ENCODE results near the gene KCP. TPM values are rescaled to one million over a fixed set of nuclear protein-coding genes. Genes with fewer than 3 reads are reported as not detected.
"Not testable (repeated sequence)": the region's sequence is repeated elsewhere in the genome, so short reads cannot be mapped to it uniquely, and the experiment has no call there.

KCP gene
- total and polyA plus RNA-seq, 8 donors = 0.08 to 0.95 (median 0.35) TPM

DNA sequence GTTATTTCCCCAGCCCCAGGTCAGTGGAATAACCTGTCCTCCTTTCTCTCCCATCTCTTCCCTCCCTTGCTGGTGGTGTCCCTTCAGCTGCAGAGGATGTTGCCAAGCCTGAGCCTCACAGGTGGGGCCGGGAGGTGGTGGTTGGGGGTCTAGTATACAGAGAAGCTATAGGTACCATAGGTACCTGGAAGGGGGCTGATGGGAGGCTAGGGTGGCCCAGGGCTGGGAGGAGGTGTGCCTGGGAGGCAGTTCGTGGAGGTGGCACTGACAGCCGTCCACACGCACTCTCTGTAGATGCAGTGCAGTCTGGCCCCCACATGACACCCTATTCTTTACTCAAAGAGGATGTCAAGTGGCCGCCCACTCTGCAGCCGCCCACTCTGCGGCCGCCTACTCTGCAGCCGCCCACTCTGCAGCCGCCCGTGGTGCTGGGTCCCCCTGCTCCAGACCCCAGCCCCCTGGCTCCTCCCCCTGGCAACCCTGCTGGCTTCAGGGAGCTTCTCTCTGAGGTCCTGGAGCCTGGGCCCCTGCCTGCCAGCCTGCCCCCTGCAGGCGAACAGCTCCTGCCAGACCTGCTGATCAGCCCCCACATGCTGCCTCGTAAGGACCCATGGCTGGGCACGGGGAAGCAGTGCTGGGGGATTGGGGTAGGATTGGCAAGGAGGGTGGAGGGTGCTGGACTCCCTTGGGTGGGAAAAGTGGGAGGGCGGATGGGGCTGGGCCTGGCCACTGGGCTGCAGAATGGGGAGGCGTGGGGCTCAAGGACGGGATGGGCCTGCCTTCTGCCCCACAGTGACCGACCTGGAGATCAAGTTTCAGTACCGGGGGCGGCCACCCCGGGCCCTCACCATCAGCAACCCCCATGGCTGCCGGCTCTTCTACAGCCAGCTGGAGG lies 36.7 kb upstream of the KCP start:
- H3K4me3 ChIP-seq = no peak overlapping the region
- H3K9me3 ChIP-seq = no peaks in the 10 kb centered on the region
- intact Hi-C loops (cut with DNase I) = no loop called here
- ATAC-seq (no peak), DNase-seq (peak in 2 of 6 donors; percentile 51 to 68), FAIRE-seq (no peak)
- H3K27me3 ChIP-seq = no peaks in the 10 kb centered on the region
- H3K4me1 ChIP-seq = no peaks in the 10 kb centered on the region
- 90 to 94% methylated on average over 16 to 22 of the region's 22 CpGs for WGBS, 2 donors
- H3K36me3 ChIP-seq = peaks cover 0 to 4% (median 0%) of the 10 kb centered on the region in 3 donors
- TF ChIP-seq, protein P1, sequence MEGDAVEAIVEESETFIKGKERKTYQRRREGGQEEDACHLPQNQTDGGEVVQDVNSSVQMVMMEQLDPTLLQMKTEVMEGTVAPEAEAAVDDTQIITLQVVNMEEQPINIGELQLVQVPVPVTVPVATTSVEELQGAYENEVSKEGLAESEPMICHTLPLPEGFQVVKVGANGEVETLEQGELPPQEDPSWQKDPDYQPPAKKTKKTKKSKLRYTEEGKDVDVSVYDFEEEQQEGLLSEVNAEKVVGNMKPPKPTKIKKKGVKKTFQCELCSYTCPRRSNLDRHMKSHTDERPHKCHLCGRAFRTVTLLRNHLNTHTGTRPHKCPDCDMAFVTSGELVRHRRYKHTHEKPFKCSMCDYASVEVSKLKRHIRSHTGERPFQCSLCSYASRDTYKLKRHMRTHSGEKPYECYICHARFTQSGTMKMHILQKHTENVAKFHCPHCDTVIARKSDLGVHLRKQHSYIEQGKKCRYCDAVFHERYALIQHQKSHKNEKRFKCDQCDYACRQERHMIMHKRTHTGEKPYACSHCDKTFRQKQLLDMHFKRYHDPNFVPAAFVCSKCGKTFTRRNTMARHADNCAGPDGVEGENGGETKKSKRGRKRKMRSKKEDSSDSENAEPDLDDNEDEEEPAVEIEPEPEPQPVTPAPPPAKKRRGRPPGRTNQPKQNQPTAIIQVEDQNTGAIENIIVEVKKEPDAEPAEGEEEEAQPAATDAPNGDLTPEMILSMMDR (IDR thresholded peaks at IDR 0.05) = no peak
- H3K27ac ChIP-seq = no peak overlapping the region

DNA sequence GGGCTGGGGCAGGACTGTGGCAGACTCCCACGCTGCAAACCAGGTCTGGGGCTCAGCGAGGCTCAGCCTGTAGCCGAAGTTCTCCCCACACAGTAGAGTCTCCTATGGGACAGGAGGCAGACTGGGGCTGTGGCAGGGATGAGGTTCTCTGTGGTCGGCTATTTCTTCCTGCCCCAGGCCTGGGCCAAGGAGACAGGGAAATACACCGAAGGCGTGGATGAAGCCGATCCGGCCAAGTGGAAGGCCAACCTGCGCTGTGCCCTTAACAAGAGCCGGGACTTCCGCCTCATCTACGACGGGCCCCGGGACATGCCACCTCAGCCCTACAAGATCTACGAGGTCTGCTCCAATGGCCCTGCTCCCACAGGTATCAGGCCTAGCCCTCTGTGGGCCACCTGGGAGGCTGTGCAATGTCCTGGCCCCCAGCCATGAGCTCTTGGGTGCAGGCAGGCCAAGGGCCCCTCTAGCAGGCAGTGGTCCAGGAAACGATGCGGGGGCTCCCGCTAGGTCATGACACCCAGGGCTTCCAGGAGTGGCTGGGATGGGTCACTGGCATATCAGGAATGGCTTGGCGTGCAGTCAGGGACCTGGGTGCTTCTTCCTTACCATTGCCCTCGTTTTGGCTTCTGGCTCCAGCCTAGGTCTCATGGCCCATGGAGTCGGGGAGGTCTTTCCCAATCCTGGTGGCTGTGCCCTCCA lies 35.3 kb upstream of the KCP start:
- Histone ChIP-seq H3K9me3 (no peaks in the 10 kb centered on the region), H3K27me3 (no peaks in the 10 kb centered on the region), H3K36me3 (peaks cover 0 to 4% (median 0%) of the 10 kb centered on the region in 3 donors), H3K4me1 (no peaks in the 10 kb centered on the region), H3K27ac (no peak overlapping the region), H3K4me3 (no peak overlapping the region)
- FAIRE-seq = no peak
- TF ChIP-seq, protein P1 (IDR thresholded peaks at IDR 0.05) = no peak
- ATAC-seq = no peak
- 87 to 91% methylated on average over 21 of the region's 21 CpGs for WGBS, 2 donors
- DNase-seq = peak in 1 of 6 donors; percentile 68
- intact Hi-C loops (cut with DNase I) = no loop called here

DNA sequence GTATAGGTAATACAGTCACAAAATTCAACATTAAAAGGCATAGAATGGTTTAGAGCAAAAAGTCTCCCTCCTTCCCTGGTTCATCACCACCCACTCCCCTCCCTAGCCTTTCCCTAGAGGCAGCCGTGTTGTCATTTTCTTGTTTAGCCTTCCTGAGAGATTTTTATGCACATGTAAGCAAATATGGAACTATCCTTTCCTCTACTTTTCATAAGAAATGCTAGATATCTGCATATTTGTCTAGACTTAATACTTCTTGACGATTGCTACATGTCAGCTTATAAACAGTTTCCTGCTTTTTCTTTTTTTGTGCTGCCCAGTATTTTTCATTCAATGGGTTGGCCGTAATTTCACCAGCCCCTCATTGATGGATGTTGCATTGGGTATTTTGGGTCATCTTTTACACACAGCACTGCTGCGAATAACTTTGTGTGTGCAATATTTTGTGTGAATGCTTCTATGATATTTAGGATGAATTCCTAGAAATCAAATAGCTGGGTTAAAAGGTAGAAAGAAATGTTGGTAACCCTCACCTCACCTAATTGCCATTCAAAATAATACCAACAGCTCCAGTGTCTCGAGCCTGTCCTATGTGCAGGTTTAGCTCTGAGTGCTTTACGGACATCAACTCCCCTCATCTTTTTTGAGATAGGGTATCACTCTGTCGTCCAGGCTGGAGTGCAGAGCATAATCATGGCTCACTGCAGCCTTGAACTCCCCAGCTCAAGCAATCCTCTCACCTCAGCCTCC lies 34.2 kb upstream of the KCP start:
- intact Hi-C loops (cut with DNase I) = no loop called here
- ATAC-seq (no peak), FAIRE-seq (no peak), DNase-seq (no peak)
- no peak overlapping the region for H3K27ac ChIP-seq
- WGBS, 2 donors = 75 to 86% methylated on average over 7 of the region's 7 CpGs
- no peaks in the 10 kb centered on the region for H3K27me3 ChIP-seq
- TF ChIP-seq, protein P1 (IDR thresholded peaks at IDR 0.05) = no peak
- H3K36me3 ChIP-seq = peaks cover 0 to 4% (median 0%) of the 10 kb centered on the region in 3 donors
- no peaks in the 10 kb centered on the region for H3K9me3 ChIP-seq
- H3K4me1 ChIP-seq = no peaks in the 10 kb centered on the region
- H3K4me3 ChIP-seq = no peak overlapping the region

DNA sequence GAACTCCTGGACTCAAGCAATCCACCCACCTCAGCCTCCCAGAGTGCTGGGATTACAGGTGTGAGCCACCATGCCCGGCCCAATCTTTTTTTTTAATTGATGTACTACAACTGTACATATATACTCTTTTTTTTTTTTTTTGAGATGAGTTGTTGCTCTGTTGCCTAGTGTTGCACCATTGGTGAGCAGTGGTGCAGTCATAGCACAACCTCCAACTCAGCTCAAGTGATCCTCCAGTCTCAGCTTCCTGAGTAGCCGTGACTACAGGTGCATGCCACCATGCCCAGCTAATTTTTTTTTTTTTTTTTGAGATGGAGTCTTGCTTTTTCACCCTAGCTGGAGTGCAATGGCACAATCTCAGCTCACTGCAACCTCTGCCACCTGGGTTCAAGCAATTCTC lies 32.7 kb upstream of the KCP start:
- intact Hi-C loops (cut with DNase I); H3K27ac ChIP-seq; H3K36me3 ChIP-seq; H3K27me3 ChIP-seq; H3K9me3 ChIP-seq; FAIRE-seq; H3K4me1 ChIP-seq; ATAC-seq; DNase-seq; H3K4me3 ChIP-seq: not testable (repeated sequence)
- 96 to 97% methylated on average over 2 of the region's 2 CpGs for WGBS, 2 donors

DNA sequence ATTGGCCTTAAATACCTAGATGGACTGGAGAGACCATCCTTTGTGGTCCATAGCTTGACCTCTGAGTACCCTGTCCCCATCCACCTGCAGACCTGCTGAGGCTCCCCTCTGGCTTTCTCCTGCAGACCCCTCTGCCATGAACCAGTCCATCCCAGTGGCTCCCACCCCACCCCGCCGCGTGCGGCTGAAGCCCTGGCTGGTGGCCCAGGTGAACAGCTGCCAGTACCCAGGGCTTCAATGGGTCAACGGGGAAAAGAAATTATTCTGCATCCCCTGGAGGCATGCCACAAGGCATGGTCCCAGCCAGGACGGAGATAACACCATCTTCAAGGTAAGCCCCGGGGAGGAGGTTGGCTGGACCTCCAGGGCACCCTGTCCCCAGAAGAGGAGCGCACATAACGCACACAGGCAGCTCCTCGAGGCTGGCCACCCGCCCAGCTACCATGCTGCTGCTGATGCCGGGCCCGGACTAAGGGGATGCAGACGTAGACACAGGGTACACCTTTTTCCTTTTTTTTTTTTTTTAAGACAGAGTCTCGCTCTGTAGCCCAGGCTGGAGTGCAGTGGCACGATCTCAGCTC lies 31.5 kb upstream of the KCP start:
- WGBS, 2 donors = 75 to 78% methylated on average over 16 of the region's 16 CpGs
- no peak for ATAC-seq
- TF ChIP-seq, protein P1 (IDR thresholded peaks at IDR 0.05) = no peak

More for the DNA sequence above, 31.5 kb upstream of the KCP start:
- Histone ChIP-seq H3K27ac (no peak overlapping the region), H3K4me1 (no peaks in the 10 kb centered on the region), H3K36me3 (peaks cover 0 to 4% (median 0%) of the 10 kb centered on the region in 3 donors), H3K4me3 (no peak overlapping the region), H3K27me3 (no peaks in the 10 kb centered on the region), H3K9me3 (no peaks in the 10 kb centered on the region)
- DNase-seq (no peak), FAIRE-seq (no peak)
- intact Hi-C loops (cut with DNase I) = no loop called here

All from pancreas (tissue), 10 donors.